GM12874 (cell line): ENCODE measurements around the gene GRIN1.
A peak's percentile ranks its signal among the peaks of the same experiment; 100 is the strongest.

Source experiments
- TF ChIP-seq, protein P1 (sequence below): IDR thresholded peaks from 2 replicates; pipeline ENCODE4 v1.5.1; 2011; ENCODE audit warnings: low read depth, mild to moderate bottlenecking, control low read depth, low read length, moderate library complexity; ENCODE audit not compliant: insufficient read depth

GRIN1 gene

DNA sequence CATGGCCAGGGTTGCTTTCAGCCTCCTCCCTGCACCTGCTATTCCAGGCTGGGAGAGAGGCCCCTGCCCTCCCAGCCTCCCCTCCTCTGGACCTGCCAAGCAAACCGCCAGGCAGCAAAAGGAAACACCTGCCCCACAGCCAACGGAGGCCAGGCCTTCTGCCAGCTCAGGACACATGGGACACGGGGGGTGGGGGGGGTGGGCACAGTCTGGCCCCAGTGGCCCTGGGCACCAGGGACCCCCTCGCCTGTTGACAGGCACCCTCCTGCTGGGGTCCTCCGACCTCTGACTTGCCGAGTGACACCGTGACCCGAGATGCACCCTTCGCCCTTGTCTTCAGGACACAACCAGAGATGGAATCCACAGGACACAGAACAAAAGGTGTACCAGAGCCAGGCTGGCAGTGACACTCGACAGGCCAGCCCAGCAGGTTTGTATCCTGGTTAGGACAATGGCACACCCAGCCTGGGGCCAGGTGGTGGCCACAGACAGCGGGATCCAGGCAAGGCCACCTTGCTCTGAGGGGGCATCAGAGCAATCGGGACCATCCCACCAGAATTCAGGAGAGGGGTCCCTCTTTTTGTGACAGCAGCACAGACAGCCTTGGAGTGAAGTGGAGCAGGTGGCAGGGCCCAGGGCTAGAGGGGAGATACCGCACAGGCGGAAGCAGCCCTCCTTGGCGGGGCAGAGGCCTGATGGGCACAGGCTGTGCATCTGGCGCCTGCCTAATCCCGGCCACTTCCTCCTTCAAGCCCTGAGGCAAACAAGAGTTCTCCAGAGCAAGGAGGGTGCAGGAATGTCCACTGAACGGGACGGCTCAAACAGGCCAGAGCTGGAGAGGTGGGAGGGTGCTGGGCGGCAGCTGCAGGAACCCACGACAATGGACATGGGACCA is 34.2 kb downstream of the GRIN1 start:
- TF ChIP-seq, protein P1, sequence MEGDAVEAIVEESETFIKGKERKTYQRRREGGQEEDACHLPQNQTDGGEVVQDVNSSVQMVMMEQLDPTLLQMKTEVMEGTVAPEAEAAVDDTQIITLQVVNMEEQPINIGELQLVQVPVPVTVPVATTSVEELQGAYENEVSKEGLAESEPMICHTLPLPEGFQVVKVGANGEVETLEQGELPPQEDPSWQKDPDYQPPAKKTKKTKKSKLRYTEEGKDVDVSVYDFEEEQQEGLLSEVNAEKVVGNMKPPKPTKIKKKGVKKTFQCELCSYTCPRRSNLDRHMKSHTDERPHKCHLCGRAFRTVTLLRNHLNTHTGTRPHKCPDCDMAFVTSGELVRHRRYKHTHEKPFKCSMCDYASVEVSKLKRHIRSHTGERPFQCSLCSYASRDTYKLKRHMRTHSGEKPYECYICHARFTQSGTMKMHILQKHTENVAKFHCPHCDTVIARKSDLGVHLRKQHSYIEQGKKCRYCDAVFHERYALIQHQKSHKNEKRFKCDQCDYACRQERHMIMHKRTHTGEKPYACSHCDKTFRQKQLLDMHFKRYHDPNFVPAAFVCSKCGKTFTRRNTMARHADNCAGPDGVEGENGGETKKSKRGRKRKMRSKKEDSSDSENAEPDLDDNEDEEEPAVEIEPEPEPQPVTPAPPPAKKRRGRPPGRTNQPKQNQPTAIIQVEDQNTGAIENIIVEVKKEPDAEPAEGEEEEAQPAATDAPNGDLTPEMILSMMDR: no peak

DNA sequence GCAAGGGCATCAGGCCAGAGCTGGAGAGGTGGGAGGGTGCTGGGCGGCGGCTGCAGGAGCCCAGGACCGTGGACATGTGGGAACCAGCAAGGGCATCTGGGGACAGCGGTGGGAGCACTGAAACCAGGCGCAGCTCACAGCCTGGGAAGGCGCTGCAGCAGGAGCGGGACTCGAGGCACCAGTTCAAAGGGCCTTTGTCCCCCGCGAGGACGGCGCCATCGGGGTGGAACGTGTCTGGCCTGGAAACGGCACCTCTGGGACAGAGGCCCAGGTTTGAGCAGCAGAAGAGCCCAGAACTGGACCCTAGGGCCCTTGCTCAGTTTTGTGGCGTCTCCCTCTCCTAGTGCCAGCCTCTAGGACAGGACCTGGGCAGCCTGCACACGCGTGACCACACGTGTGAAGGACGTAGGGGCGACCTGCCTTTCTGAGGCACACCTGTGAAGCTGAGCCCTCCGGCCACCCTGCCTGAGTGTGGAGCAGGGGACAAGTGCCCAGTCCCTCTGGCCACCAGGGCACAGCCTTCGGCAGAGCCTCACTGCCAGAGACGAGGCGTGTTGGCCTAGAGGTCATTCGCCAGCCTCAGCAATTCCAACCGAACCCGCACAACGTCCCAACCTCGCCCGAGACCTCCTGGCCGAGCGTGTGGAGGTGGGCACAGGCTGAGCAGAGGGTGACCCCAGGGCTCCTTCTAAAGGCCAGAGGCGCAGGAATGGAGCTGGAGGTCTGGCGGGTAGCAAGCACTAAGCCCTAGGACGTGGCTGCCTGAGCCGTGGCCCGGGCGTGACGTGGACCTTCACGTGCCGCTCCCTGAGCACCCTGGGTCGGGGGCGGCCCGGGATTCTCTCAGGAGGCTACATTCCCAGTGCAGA is 35.1 kb downstream of the GRIN1 start:
- TF ChIP-seq, protein P1: no peak

DNA sequence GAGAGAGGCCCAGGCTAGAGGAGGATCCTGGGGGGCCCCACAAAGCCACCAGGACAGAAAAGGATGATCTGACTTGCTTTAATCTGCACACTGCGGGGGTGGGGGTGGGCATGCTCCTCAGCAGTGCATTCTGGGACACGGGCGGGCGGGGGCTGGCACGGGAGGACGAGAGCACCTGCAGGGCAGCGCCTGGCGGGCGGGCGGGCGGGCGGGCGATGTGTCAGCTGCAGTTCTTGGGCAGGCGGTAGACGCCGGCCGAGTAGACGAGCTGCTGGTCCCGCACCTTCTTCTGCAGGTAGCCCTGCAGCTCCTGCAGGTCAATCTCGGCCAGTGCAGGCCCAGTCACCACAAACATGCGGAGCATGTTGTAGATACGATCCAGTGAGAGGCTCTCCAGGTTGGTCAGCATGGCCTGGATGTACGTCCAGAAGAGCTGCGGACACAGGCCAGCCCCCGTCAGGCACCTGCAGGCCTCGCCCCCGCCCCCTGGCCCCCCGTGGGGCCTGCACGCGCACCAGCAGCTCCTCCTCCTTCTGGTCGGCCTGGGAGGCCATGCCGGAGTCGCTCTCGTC is 35.9 kb downstream of the GRIN1 start:
- TF ChIP-seq, protein P1: peak; percentile 6; the same call in 1 of the 2 replicates

DNA sequence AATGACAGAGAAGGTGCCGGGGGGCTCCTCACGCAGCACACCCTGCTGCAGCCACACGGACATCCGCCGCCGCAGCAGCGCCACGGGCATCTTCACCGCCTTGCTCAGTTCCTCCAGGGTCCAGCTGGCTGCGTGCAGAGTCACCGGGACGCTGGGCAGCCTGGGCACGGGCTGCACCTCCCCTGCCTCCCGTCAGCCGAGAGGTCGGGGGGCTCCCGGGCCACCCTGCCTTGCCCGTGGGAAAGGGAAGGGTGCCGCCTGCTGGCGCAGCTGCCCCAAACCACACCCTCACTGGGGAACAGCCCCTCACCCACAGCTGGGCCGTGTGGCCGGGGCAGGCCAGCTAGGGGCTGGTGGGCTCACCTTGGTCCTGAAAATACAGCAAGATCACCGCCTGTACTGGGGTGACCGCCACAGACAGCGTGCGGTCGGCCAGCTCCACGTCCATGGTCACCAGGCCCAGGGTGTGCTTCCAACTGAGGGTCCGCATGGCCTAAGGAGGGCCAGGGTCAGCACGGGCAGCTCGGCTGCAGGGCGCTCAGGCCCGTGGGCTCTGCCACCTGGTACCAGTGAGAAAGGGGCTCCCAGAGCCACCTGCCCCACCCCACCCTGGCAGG is 36.5 kb downstream of the GRIN1 start:
- TF ChIP-seq, protein P1: no peak

DNA sequence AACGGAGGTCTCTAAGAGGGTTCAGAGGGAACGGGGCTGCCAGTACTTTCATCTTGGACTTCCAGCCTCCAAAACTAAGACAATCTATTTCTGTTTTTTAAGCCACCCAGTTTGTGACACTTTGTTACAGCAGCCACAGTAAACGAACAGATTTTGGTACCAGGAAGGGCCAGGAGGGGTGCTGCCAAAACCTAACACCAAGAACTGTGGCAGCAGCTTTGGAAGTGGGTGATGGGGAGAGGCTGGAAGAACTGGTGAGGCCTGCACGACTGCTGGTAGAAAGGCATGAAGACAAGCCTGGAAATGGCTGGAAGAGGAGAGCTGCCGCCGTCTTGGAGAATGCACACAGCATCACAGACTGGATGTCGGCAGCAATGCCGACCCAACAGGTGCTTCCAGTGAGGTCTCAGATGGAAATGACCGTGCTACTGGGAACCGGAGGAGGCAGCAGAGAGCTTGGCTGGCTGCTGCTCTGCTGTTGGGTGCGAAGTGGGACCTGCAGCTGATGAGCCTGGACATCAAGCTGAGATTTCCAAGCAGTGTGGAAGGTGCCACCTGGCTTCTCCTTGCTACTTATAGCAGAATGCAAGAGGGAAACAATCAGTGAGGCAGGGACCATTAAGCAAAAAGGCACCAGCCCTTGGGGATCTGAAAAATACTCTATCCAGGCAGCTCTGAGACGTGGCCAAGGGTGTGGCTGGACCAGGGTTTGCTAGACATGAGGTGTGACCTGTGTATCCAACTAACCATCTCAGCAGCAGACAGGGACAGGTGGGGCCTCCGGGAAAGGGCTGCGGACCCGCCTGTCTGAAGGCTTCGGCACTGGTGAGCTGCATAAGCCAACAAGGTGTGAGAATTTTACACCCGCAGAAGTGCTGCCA is 37.6 kb downstream of the GRIN1 start:
- TF ChIP-seq, protein P1: peak; percentile 80

DNA sequence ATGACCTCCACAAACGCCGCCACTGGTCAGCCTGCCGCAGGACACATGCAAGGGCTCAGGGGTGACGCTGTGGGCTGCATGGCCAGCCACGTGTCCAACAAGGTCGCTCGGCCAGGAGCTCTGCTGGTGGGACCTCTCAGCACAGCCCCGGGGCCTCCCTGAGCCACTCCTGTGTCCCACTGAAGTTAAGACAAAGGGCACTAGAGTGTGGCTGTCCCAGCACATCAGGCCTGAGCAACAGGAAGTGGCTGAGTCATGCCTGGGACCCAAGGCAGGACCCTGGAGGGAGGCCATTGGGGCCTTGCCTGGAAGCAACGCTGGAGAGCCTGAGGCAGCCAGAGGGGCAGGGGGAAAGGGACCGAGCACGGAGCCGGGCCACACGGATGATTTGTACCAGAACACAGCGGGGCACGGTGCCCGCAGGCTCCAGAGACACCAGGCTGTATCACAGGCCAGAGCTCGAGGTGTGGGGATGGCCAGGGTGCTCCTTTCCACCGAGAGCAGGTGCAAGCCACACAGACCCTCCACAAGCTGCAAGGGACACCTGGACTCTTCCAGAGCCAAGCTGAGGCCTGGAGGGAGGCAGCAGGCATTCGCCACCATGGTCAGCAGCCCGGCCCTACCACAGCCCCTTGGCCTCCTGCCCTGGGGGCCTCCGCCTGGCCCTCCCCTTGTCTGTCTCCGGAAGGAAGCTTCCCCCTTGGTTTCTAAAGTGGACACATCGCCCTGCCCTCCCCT is 39.4 kb downstream of the GRIN1 start:
- TF ChIP-seq, protein P1: no peak
